Loucy (cell line): ENCODE measurements around the gene ZFP90.

Experiments used
- H2AFZ ChIP-seq: fragments of 200-600 bp; sonication (generic); 2 replicates; pipeline ENCODE4 v1.6.0; 2016; ENCODE audit warnings: antibody characterized with exemption, mild to moderate bottlenecking, low read length, moderate library complexity
- H3F3A ChIP-seq: fragments of 200-600 bp; 2 replicates; pipeline ENCODE4 v1.6.0; 2016; ENCODE audit warnings: antibody characterized with exemption, low read depth, mild to moderate bottlenecking
- H3K27me3 ChIP-seq: fragments of 200-600 bp; sonication (generic); 2 replicates; pipeline ENCODE4 v1.6.1; 2014; ENCODE audit warnings: low read length, mild to moderate bottlenecking; ENCODE audit not compliant: insufficient read depth, poor library complexity, severe bottlenecking
- H3K36me3 ChIP-seq: fragments of 200-600 bp; sonication (generic); 2 replicates; pipeline ENCODE4 v1.6.1; 2016; ENCODE audit warnings: low read length; ENCODE audit not compliant: insufficient read depth
- H3K4me1 ChIP-seq: fragments of 200-600 bp; sonication (generic); 2 replicates; pipeline ENCODE4 v1.5.1; 2014; ENCODE audit warnings: low read length, mild to moderate bottlenecking; ENCODE audit not compliant: insufficient read depth, poor library complexity, severe bottlenecking
- H3K4me2 ChIP-seq: fragments of 200-600 bp; sonication (generic); 2 replicates; pipeline ENCODE4 v1.6.0; 2014; ENCODE audit warnings: antibody characterized with exemption, low read length, low read depth, mild to moderate bottlenecking; ENCODE audit not compliant: poor library complexity, severe bottlenecking
- H3K4me3 ChIP-seq: fragments of 200-600 bp; sonication (generic); 2 replicates; pipeline ENCODE4 v1.5.1; 2014; ENCODE audit warnings: low read length, mild to moderate bottlenecking, mixed read lengths; ENCODE audit not compliant: poor library complexity, severe bottlenecking
- H3K79me2 ChIP-seq: fragments of 200-600 bp; sonication (generic); 2 replicates; pipeline ENCODE4 v1.6.1; 2014; ENCODE audit warnings: low read length; ENCODE audit not compliant: insufficient read depth
- H3K9ac ChIP-seq: fragments of 200-600 bp; sonication (generic); 2 replicates; pipeline ENCODE4 v1.6.0; 2014; ENCODE audit warnings: mild to moderate bottlenecking, low read depth, low read length, moderate library complexity; ENCODE audit not compliant: poor library complexity, severe bottlenecking
- H3K9me2 ChIP-seq: fragments of 200-600 bp; sonication (generic); replicated peaks from 2 replicates; pipeline ENCODE4 v1.6.1; 2016; ENCODE audit warnings: low read depth, low read length, mixed read lengths
- H3K9me3 ChIP-seq: fragments of 200-600 bp; sonication (generic); 2 replicates; pipeline ENCODE4 v1.6.1; 2014; ENCODE audit warnings: mild to moderate bottlenecking, antibody characterized with exemption, low read length, low read depth; ENCODE audit not compliant: insufficient read depth
- H4K20me1 ChIP-seq: fragments of 200-600 bp; sonication (generic); 2 replicates; pipeline ENCODE4 v1.6.0; 2014; ENCODE audit warnings: antibody characterized with exemption, low read length, mild to moderate bottlenecking; ENCODE audit not compliant: insufficient read depth, poor library complexity, severe bottlenecking
- EZH2phosphoT487 ChIP-seq: fragments of 200-600 bp; IDR thresholded peaks from 2 replicates; pipeline ENCODE4 v1.6.1; 2018; ENCODE audit warnings: antibody characterized with exemption, mild to moderate bottlenecking, moderate library complexity, borderline replicate concordance
- TF ChIP-seq, protein P1 (sequence below): fragments of 200-600 bp; sonication (generic); conservative IDR thresholded peaks from 2 replicates; pipeline ENCODE4 v1.5.1; 2014; ENCODE audit warnings: mild to moderate bottlenecking, antibody characterized with exemption, low read length

ZFP90 gene

DNA sequence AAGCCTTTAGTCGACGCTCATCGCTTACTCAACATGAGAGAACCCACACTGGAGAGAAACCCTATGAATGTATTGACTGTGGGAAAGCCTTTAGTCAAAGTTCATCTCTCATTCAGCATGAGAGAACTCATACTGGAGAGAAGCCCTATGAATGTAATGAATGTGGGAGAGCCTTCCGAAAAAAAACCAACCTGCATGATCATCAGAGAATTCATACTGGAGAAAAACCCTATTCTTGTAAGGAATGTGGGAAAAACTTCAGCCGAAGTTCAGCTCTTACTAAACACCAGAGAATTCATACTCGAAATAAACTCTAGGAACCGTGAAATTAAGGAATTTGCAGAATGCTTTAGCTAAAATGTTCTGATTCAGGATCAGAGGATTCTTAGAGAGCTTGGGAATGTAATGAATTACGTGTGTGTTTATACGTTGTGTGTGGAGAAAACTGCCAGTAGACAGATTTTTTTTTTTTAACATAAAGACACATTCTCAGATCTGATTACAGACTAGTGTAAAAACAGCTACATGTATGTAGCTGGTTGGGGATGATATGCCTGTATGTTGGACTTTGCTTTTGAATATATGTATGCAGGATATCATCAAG lies 25.4 kb downstream of the ZFP90 start:
- H3K4me1 ChIP-seq, result no peaks in the 10 kb centered on the region
- peaks cover 27% of the 10 kb centered on the region; the same call in 1 of the 2 replicates for H3K36me3 ChIP-seq
- no peak overlapping the region for H3K9ac ChIP-seq
- H4K20me1 ChIP-seq, result no peaks in the 10 kb centered on the region
- H3K9me2 ChIP-seq, result no peaks in the 10 kb centered on the region
- no peaks in the 10 kb centered on the region for H3F3A ChIP-seq
- H2AFZ ChIP-seq, result no peak overlapping the region
- no peak overlapping the region for H3K4me2 ChIP-seq
- TF ChIP-seq EZH2phosphoT487, result no peak
- TF ChIP-seq, protein P1, sequence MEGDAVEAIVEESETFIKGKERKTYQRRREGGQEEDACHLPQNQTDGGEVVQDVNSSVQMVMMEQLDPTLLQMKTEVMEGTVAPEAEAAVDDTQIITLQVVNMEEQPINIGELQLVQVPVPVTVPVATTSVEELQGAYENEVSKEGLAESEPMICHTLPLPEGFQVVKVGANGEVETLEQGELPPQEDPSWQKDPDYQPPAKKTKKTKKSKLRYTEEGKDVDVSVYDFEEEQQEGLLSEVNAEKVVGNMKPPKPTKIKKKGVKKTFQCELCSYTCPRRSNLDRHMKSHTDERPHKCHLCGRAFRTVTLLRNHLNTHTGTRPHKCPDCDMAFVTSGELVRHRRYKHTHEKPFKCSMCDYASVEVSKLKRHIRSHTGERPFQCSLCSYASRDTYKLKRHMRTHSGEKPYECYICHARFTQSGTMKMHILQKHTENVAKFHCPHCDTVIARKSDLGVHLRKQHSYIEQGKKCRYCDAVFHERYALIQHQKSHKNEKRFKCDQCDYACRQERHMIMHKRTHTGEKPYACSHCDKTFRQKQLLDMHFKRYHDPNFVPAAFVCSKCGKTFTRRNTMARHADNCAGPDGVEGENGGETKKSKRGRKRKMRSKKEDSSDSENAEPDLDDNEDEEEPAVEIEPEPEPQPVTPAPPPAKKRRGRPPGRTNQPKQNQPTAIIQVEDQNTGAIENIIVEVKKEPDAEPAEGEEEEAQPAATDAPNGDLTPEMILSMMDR, result no peak
- H3K79me2 ChIP-seq, result no peaks in the 10 kb centered on the region
- H3K4me3 ChIP-seq, result no peak overlapping the region
- H3K9me3 ChIP-seq, result peaks cover 75% of the 10 kb centered on the region
- H3K27me3 ChIP-seq, result peaks cover 4% of the 10 kb centered on the region

DNA sequence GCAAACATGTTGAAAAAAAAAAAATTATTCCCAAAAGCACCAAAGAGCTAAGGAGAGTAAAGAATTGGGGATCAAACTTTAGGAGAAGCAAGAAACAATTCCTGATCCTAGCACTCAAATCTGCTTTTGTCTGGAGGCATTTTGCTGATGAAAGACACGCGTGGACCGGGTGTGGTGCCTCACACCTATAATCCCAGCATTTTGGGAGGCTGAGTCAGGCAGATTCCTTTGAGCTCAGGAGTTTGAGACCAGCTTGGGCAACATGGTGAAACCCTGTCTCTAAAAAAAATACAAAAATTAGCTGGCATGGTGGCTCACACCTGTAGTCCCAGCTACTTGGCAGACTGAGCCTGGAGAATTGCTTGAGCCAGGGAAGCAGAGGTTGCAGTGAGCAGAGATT lies 35.4 kb downstream of the ZFP90 start:
- Histone ChIP-seq H3K4me2 (no peak overlapping the region), H3K4me3 (no peak overlapping the region), H3K4me1 (no peaks in the 10 kb centered on the region), H2AFZ (no peak overlapping the region), H3F3A (no peaks in the 10 kb centered on the region), H3K9me2 (no peaks in the 10 kb centered on the region), H3K9me3 (peaks cover 43% of the 10 kb centered on the region; the same call in 1 of the 2 replicates), H3K9ac (no peak overlapping the region), H3K79me2 (no peaks in the 10 kb centered on the region), H3K27me3 (no peaks in the 10 kb centered on the region), H3K36me3 (no peaks in the 10 kb centered on the region), H4K20me1 (no peaks in the 10 kb centered on the region)
- TF ChIP-seq EZH2phosphoT487, result no peak
- TF ChIP-seq, protein P1, result no peak

GRCh38 chr16:68575082-68575481 lies 36.0 kb downstream of the ZFP90 start:
- H3K9me3 ChIP-seq, result peaks cover 39% of the 10 kb centered on the region; the same call in 1 of the 2 replicates

More at GRCh38 chr16:68575082-68575481, 36.0 kb downstream of the ZFP90 start:
- H3K4me3 ChIP-seq, result no peak overlapping the region
- no peak overlapping the region for H3K9ac ChIP-seq
- H3F3A ChIP-seq, result no peaks in the 10 kb centered on the region
- no peak for TF ChIP-seq EZH2phosphoT487
- TF ChIP-seq, protein P1, result no peak
- H3K4me1 ChIP-seq, result no peaks in the 10 kb centered on the region
- no peaks in the 10 kb centered on the region for H3K79me2 ChIP-seq
- no peak overlapping the region for H3K4me2 ChIP-seq
- H3K36me3 ChIP-seq, result no peaks in the 10 kb centered on the region
- no peaks in the 10 kb centered on the region for H4K20me1 ChIP-seq
- no peak overlapping the region for H2AFZ ChIP-seq
- H3K9me2 ChIP-seq, result no peaks in the 10 kb centered on the region
- H3K27me3 ChIP-seq, result no peaks in the 10 kb centered on the region
